ENCODE data around the gene SENP8.

Gene SENP8

DNA sequence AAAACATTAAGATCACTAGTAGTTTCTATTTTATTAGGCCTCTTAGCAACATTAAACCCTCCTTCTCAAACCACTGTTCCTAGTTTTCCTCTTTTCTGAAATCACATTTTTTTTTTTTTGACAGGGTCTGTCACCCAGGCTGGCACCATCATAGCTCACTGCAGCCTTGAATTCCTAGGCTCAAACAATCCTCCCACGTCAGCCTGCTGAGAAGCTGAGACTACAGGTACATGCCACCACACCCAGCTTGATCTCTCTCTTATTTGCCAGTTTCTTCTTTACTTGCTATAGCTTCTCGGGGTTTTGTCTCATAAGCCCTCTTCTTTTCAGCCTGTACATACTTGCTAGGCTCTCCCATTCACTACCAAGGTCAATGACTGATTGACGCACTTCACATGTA, 28.0 kb downstream of the SENP8 start:
- no peaks in the 10 kb centered on the region for H4K20me1 ChIP-seq (ENCODE audit: insufficient read depth, low read length, poor library complexity, severe bottlenecking)
- H3K9me2 ChIP-seq (replicated peaks; ENCODE audit: low read depth, low read length), result no peaks in the 10 kb centered on the region
- H3F3A ChIP-seq (ENCODE audit: low read depth), result no peaks in the 10 kb centered on the region
- no peak overlapping the region for H3K9ac ChIP-seq (ENCODE audit: low read depth, low read length, poor library complexity, severe bottlenecking)
- H3K27me3 ChIP-seq (ENCODE audit: insufficient read depth, low read length, poor library complexity, severe bottlenecking), result no peaks in the 10 kb centered on the region
- H2AFZ ChIP-seq (ENCODE audit: low read length), result no peak overlapping the region
- TF ChIP-seq EZH2phosphoT487 (IDR thresholded peaks at IDR 0.05; ENCODE audit: borderline replicate concordance), result no peak
- TF ChIP-seq, protein P1, sequence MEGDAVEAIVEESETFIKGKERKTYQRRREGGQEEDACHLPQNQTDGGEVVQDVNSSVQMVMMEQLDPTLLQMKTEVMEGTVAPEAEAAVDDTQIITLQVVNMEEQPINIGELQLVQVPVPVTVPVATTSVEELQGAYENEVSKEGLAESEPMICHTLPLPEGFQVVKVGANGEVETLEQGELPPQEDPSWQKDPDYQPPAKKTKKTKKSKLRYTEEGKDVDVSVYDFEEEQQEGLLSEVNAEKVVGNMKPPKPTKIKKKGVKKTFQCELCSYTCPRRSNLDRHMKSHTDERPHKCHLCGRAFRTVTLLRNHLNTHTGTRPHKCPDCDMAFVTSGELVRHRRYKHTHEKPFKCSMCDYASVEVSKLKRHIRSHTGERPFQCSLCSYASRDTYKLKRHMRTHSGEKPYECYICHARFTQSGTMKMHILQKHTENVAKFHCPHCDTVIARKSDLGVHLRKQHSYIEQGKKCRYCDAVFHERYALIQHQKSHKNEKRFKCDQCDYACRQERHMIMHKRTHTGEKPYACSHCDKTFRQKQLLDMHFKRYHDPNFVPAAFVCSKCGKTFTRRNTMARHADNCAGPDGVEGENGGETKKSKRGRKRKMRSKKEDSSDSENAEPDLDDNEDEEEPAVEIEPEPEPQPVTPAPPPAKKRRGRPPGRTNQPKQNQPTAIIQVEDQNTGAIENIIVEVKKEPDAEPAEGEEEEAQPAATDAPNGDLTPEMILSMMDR (conservative IDR thresholded peaks at IDR 0.05; ENCODE audit: low read length), result no peak
- no peaks in the 10 kb centered on the region for H3K36me3 ChIP-seq (ENCODE audit: insufficient read depth, low read length)
- H3K4me1 ChIP-seq (ENCODE audit: insufficient read depth, low read length, poor library complexity, severe bottlenecking), result peaks cover 6% of the 10 kb centered on the region
- H3K9me3 ChIP-seq (ENCODE audit: insufficient read depth, low read depth, low read length), result no peaks in the 10 kb centered on the region
- no peak overlapping the region for H3K4me3 ChIP-seq (ENCODE audit: low read length, poor library complexity, severe bottlenecking)
- no peak overlapping the region for H3K4me2 ChIP-seq (ENCODE audit: low read depth, low read length, poor library complexity, severe bottlenecking)
- no peaks in the 10 kb centered on the region for H3K79me2 ChIP-seq (ENCODE audit: insufficient read depth, low read length)

DNA sequence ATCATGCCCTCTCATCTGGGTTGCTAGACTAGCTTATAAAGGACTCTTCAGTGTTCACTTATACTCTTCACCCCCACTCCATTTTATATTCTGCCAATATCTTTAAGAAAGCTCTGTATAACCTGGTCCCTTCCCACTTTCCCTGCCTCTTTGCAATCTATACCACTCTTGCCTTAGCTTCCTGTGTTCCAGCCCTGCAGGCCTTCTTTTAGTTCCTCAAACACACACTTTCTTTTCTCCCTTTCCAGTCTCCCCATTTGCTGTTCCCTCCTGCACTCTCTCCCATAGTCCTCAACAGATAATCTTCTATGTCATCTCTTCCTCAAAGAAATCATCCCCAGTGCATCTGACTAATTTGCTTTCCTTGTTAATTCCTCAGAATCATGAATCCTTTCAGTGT, 28.7 kb downstream of the SENP8 start:
- Histone ChIP-seq H3K27me3 (ENCODE audit: insufficient read depth, low read length, poor library complexity, severe bottlenecking) (no peaks in the 10 kb centered on the region), H3F3A (ENCODE audit: low read depth) (no peaks in the 10 kb centered on the region), H3K9ac (ENCODE audit: low read depth, low read length, poor library complexity, severe bottlenecking) (no peak overlapping the region), H3K36me3 (ENCODE audit: insufficient read depth, low read length) (no peaks in the 10 kb centered on the region), H3K4me2 (ENCODE audit: low read depth, low read length, poor library complexity, severe bottlenecking) (no peak overlapping the region), H3K4me1 (ENCODE audit: insufficient read depth, low read length, poor library complexity, severe bottlenecking) (no peaks in the 10 kb centered on the region), H3K9me3 (ENCODE audit: insufficient read depth, low read depth, low read length) (no peaks in the 10 kb centered on the region), H4K20me1 (ENCODE audit: insufficient read depth, low read length, poor library complexity, severe bottlenecking) (no peaks in the 10 kb centered on the region), H3K9me2 (replicated peaks; ENCODE audit: low read depth, low read length) (no peaks in the 10 kb centered on the region), H3K4me3 (ENCODE audit: low read length, poor library complexity, severe bottlenecking) (no peak overlapping the region), H3K79me2 (ENCODE audit: insufficient read depth, low read length) (no peaks in the 10 kb centered on the region), H2AFZ (ENCODE audit: low read length) (no peak overlapping the region)
- no peak for TF ChIP-seq EZH2phosphoT487 (IDR thresholded peaks at IDR 0.05; ENCODE audit: borderline replicate concordance)
- TF ChIP-seq, protein P1 (conservative IDR thresholded peaks at IDR 0.05; ENCODE audit: low read length), result no peak

DNA sequence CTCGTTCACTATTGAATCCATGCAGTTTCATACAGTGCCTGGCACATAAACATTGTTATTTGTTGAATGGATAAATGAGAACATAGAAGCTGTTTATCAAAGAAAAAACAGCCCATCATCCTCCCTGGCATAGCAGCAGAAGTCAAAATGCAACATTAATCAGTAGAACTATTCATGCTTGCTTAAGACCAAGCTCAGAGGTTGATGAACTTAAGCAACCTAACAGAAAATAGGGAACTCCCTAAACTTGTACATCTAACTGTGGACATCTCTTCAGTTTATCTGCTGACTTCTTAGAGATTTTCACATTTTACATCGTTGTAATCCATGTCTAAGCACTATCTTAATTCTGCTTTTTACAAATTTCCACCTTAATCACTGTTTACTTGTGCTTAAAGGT, 29.2 kb downstream of the SENP8 start:
- no peaks in the 10 kb centered on the region for H3K9me2 ChIP-seq (replicated peaks; ENCODE audit: low read depth, low read length)
- no peaks in the 10 kb centered on the region for H3K4me1 ChIP-seq (ENCODE audit: insufficient read depth, low read length, poor library complexity, severe bottlenecking)
- no peaks in the 10 kb centered on the region for H3K36me3 ChIP-seq (ENCODE audit: insufficient read depth, low read length)
- H3K79me2 ChIP-seq (ENCODE audit: insufficient read depth, low read length), result no peaks in the 10 kb centered on the region
- no peak overlapping the region for H3K4me2 ChIP-seq (ENCODE audit: low read depth, low read length, poor library complexity, severe bottlenecking)
- no peaks in the 10 kb centered on the region for H3K9me3 ChIP-seq (ENCODE audit: insufficient read depth, low read depth, low read length)
- H4K20me1 ChIP-seq (ENCODE audit: insufficient read depth, low read length, poor library complexity, severe bottlenecking), result no peaks in the 10 kb centered on the region
- no peak overlapping the region for H3K9ac ChIP-seq (ENCODE audit: low read depth, low read length, poor library complexity, severe bottlenecking)
- no peaks in the 10 kb centered on the region for H3F3A ChIP-seq (ENCODE audit: low read depth)
- TF ChIP-seq, protein P1 (conservative IDR thresholded peaks at IDR 0.05; ENCODE audit: low read length), result no peak
- TF ChIP-seq EZH2phosphoT487 (IDR thresholded peaks at IDR 0.05; ENCODE audit: borderline replicate concordance), result no peak
- H3K27me3 ChIP-seq (ENCODE audit: insufficient read depth, low read length, poor library complexity, severe bottlenecking), result no peaks in the 10 kb centered on the region
- no peak overlapping the region for H2AFZ ChIP-seq (ENCODE audit: low read length)
- H3K4me3 ChIP-seq (ENCODE audit: low read length, poor library complexity, severe bottlenecking), result no peak overlapping the region

All from Loucy (cell line).